Keratinocyte (primary cell): Measurements from ENCODE around the gene TMC7.

Source experiments
- EZH2 ChIP-seq: IDR thresholded peaks from one replicate; pipeline ENCODE4 v1.6.1; 2012; ENCODE audit warnings: inconsistent platforms, mild to moderate bottlenecking, low read length, moderate library complexity
- TF ChIP-seq, protein P1 (sequence below), 3 experiments: IDR thresholded peaks in 1 of 3; conservative IDR thresholded peaks in 1 of 3; optimal IDR thresholded peaks in 1 of 3; 2 replicates in 2 of 3; 3 replicates in 1 of 3; pipeline versions ENCODE3 to v1.5.1; 2011; ENCODE audit warnings: low read length in 3 of 3, mild to moderate bottlenecking in 3 of 3, moderate library complexity in 2 of 3, control low read depth in 1 of 3, inconsistent platforms in 1 of 3; ENCODE audit not compliant: insufficient read depth in 2 of 3; ENCODE audit errors: extremely low read depth in 1 of 3

DNA sequence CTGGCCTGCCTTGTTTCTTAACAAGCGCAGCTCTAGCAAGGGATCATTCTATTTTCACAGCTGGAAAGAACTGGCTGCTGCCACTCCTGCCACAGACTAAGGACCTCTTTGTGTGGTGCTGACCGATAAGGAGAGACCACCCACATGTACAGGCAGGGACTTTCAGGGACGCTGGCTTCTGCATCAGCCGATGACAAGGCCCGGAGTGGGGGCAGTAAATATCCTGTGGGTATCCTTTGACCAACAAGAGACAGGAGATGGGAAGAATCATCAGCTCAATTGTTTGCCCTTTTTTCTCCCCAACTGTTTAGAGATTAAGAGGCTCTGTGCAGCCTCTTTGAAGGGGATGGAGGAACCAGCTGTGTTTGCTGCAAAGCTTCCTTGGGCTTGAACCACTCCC lies 120.9 kb downstream of the TMC7 start:
- TF ChIP-seq, protein P1, sequence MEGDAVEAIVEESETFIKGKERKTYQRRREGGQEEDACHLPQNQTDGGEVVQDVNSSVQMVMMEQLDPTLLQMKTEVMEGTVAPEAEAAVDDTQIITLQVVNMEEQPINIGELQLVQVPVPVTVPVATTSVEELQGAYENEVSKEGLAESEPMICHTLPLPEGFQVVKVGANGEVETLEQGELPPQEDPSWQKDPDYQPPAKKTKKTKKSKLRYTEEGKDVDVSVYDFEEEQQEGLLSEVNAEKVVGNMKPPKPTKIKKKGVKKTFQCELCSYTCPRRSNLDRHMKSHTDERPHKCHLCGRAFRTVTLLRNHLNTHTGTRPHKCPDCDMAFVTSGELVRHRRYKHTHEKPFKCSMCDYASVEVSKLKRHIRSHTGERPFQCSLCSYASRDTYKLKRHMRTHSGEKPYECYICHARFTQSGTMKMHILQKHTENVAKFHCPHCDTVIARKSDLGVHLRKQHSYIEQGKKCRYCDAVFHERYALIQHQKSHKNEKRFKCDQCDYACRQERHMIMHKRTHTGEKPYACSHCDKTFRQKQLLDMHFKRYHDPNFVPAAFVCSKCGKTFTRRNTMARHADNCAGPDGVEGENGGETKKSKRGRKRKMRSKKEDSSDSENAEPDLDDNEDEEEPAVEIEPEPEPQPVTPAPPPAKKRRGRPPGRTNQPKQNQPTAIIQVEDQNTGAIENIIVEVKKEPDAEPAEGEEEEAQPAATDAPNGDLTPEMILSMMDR (optimal IDR thresholded peaks at IDR 0.05 in 1 of 3, IDR thresholded peaks at IDR 0.05 in 1 of 3, conservative IDR thresholded peaks at IDR 0.05 in 1 of 3; ENCODE audit: extremely low read depth in 1 of 3, insufficient read depth in 2 of 3, low read length in 3 of 3) = no peak
- TF ChIP-seq EZH2 = no peak
